ENCODE results near the gene WASHC3.
"Not testable (repeated sequence)": the region's sequence is repeated elsewhere in the genome, so short reads cannot be mapped to it uniquely, and the experiment has no call there.

WASHC3 gene

GRCh38 chr12:102050660-102051430, 10.9 kb downstream of the WASHC3 start:
- no peak for DNase-seq

- DNase-seq, result peak; percentile 56
Observed at GRCh38 chr12:102043928-102044327, 17.9 kb downstream of the WASHC3 start.

GRCh38 chr12:102033991-102034745, 27.6 kb downstream of the WASHC3 start:
- DNase-seq, result no peak

GRCh38 chr12:102031852-102032251, 29.9 kb downstream of the WASHC3 start:
- no peak for DNase-seq

DNA sequence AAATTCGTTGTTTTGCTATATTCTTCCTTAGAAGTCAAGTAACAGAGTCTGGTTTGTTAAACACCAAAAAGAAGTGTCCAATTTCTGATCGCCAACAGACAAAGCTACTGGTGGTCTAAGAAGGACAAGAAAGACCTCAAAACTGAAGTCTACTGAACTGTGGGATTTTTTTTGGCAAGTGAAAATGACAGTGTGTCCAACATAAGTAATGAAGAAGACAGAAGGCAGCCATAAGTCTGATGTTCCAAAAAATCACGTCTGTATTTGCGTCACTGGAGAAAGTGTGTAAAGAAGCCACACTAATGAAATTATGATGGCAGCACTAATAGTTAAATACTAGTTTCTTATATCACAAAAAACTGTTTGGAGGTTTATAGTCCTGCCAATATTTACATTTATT, 32.6 kb downstream of the WASHC3 start:
- no peak for DNase-seq

DNA sequence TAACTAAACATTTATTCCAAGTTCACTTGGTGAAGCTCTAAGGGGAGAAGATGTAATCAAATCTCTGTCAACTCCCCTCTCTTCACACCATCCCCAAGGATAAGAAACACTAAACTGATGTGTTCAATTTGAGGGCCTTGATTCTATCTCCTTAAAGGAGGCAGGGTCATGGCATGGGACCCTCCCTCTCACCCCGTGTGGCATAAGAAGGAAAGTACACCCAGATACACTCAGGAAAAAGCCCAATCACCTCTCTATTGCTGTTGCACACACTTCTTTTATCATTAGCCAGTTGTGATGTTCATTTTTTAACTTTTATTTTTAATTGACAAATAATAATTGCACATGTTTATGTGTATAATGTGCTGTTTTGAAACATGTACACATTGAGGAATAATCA, 35.1 kb downstream of the WASHC3 start:
- no peak for DNase-seq

- no peak for DNase-seq
Observed at GRCh38 chr12:102024765-102025164, 37.0 kb downstream of the WASHC3 start.

- no peak for DNase-seq
Observed at GRCh38 chr12:102023343-102023930, 38.4 kb downstream of the WASHC3 start.

DNA sequence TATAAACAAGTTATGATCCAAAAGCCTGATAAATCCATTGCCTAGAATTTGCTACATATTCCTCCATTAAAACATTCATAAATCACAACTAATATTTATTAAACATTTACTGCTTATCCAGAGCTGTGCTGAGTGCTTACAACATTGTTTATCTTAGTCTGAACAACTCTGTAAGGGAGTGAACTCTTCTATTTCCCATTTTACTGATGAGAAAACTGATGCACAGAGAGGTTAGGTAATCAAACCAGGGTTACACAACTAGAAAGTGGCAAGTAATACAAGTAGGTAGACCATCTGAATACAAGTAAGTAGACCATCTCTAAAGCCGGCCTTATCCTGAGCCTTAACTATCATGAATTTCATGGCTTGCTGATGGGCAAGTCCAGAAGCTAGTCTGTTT, 39.5 kb downstream of the WASHC3 start:
- DNase-seq, result no peak

DNA sequence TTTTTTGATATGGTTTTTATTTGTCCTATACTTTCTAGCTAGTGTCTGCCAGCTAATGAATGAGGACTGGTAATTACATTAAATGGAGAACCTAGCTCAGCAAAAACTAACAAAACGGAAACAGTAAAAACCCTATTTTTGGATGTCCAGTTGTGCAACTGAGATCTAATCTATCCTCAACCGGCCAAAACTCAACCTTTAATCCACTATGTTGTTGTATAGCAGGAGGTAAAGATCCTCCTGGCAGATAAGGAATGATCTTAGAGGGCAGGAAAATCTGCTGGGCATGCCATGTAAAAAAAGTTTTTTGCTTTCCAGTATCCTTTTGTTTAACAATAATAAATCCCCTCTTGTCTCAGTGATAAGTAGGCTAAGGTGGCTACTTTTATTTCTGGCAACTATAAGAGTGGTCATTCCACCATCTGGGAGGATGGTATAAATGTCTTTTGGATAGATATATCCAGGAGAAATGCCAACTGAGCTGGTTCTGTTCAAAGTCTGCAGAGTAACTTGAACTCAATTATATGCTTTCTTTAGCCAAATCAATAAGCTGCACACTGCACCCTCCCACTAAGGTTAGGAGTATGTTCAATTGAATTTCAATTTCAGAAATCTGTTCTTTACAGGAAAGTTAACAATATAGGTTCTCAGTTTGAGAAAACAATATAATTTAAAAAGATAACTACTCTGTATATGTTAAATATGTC, 40.1 kb downstream of the WASHC3 start:
- no peak for DNase-seq

DNA sequence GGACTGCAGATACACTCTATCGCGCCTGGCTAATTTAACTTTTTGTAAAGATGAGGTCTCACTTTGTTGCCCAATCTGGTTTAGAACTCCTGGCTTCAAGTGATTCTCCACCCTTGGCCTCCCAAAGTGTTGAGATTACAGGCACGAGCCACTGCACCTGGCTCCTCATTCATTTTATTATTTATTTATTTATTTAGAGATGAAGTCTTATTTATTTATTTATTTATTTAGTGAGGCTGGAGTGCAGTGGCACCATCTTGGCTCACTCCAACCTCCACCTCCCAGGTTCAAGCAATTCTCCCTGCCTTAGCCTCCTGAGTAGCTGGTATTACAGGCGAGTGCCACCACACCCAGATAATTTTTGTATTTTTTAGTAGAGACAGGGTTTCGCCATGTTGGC, 43.2 kb downstream of the WASHC3 start:
- DNase-seq, result not testable (repeated sequence)

GRCh38 chr12:102016472-102016871, 45.3 kb downstream of the WASHC3 start:
- DNase-seq, result no peak

- no peak for DNase-seq
Observed at GRCh38 chr12:102010265-102010994, 51.4 kb downstream of the WASHC3 start.

GRCh38 chr12:102009796-102010195, 52.0 kb downstream of the WASHC3 start:
- DNase-seq, result no peak

GRCh38 chr12:102008615-102009126, 53.1 kb downstream of the WASHC3 start:
- no peak for DNase-seq

GRCh38 chr12:102005256-102005655, 56.5 kb downstream of the WASHC3 start:
- DNase-seq, result no peak

- no peak for DNase-seq
Observed at GRCh38 chr12:101997102-101997501, 64.7 kb downstream of the WASHC3 start.

GRCh38 chr12:101995684-101996083, 66.1 kb downstream of the WASHC3 start:
- DNase-seq, result no peak

DNA sequence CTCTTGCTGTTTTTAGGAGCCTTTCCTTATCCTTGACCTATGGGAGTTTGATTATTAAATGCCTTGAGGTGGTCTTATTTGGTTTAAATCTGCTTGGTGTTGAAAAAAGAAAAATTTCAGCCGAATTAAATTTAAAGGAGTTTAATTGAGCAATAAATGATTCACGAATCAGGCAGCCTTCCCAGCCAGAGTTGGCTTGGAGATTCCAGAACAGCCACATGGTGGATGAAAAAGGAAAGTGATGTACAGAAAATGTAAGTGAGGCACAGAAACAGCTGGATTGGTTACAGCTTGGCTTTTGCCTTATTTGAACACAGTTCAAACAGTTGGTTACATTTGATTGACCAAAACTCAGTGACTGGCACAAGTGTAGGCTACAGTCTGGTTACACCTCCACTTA, 69.7 kb downstream of the WASHC3 start:
- no peak for DNase-seq

- no peak for DNase-seq
Observed at GRCh38 chr12:101982307-101982706, 79.5 kb downstream of the WASHC3 start.

DNA sequence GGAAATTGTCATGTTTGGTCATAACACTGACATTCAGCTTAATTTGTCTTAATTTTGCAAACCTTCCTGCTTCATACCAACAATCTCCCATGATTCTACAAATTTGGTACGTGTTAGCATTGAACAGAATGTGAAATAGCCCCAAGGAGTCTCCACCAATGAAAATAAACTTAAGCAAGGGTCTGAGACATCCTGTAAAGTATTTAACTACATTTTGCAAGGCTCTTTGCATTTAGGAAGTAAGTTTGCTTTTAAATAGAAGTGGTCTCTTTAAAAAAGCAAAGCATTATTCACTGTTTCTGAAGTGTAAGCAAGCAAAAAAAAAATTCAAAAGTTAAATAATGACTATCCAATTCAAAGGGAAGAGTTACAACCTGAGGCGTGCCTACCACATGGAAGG, 79.9 kb downstream of the WASHC3 start:
- no peak for DNase-seq

DNA sequence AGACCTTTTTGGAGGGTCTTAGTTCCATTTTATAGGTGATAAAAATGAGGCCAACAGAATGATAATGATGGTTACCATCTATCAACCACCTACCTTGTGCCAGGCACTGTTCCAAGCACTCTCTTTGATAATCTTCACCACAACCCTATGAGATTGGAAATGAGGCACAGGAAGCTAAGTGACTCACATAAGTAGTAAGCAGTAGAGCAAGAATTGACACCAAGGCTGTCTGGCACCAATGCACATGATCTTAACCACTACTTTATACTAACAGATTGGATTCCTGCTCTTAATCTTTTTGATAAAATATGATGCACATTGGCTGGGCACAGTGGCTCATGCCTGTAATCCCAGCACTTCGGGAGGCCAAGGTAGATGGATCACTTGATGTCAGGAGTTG, 93.0 kb downstream of the WASHC3 start:
- DNase-seq, result no peak
